NCI-H1436 treated with DMSO at 0.1 percent for 48 hours (cell line): ENCODE measurements around the gene SDSL.

ENCODE experiments used
- DNase-seq: peaks from one replicate; lab custom pipeline; 2025; lab: John Stamatoyannopoulos, UW

SDSL gene

GRCh38 chr12:113449299-113449698, 27.1 kb downstream of the SDSL start:
- DNase-seq, result no peak

DNA sequence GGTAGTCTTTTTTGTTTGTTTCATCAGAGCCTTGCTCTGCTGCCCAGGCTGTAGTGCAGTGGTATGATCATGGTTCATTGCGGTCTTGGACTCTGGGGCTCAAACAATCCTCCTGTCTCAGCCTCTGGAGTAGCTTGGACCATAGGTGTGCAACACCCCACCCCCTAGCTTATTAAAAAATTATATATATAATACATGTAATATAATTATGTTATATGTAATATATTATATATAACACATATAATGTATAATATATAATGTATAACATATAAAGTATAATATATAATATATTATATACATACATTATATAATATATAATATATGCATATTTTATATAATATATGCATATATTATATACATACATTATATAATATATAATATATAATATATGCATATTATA, 27.7 kb downstream of the SDSL start:
- no peak for DNase-seq

DNA sequence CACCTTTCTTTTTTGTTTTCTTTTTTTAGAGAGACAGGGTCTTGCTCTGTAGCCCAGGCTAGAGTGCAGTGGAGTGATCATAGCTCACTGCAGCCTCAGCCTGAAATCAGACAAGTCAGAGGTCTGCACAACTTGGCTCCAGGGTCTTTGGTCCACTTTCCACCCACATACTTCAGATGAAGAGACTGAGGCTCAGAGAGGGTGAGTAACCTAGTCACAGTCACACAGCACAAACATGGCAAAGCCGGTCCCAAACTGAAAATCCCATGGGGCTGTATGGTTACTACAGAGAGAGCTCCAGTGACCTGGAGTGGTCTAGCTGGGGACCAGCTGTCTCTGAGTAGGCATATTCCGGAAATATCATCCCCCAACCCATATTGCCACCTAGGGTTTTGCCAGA, 30.3 kb downstream of the SDSL start:
- DNase-seq, result no peak

- no peak for DNase-seq
Observed at GRCh38 chr12:113453330-113453729, 31.1 kb downstream of the SDSL start.

GRCh38 chr12:113456199-113456598, 34.0 kb downstream of the SDSL start:
- no peak for DNase-seq

DNA sequence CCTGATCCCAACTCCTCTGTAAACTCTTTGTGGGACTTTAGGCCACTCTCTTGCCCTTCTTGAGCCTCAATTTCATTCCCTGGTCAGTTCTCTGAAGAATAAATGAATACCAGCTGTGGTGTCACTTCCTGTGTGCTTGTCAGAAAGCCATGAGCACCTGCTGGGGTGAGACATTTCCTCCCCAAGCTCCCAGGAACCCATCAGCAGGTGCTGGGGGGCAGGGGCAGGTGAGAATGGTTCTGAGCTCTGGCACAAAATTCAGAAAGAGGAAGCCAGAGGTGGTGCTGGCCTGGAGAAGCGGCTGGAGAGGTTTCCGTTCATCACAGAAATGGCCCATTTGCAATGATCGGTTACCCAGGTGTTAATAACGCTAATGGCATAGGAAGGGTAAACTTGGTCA, 34.6 kb downstream of the SDSL start:
- no peak for DNase-seq

DNA sequence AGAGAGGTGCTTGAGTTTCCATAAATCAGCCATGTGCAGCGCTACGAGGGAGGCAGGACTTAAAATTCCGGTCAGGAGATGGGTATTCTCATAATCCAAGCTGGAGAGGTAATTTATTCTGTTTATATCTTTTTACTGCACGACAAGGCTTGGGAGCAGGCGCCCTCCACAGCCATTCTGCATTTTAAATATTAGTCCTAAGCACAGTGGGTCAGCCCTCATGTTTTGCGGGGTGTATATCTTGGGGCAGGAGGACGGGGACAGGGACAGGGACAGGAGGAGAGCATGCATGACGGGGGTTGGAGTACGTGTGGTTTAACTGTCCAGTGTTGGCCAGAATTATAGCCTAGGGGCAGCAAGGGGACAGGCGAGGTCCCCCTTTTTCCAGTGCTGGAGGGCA, 35.0 kb downstream of the SDSL start:
- DNase-seq, result no peak

DNA sequence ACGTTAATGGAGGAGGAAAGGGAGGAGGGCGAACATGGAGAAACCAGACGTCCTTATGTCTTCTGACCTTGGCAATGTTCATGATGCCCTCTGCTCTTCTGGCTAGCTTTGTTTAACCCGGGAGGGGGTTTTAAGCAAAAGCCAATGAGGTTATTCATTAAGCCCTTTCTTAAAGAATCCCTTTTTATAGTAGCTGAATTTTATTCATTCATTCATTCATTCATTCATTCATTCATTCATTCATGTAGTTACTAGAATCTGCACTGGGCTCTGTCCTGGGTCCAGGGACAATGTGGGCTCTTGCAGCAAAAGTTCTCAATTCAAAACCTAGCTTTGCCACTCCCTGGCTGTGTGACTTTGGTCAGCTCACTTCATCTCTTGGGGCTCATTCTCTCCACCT, 35.5 kb downstream of the SDSL start:
- DNase-seq, result no peak

GRCh38 chr12:113459981-113460380, 37.8 kb downstream of the SDSL start:
- no peak for DNase-seq

DNA sequence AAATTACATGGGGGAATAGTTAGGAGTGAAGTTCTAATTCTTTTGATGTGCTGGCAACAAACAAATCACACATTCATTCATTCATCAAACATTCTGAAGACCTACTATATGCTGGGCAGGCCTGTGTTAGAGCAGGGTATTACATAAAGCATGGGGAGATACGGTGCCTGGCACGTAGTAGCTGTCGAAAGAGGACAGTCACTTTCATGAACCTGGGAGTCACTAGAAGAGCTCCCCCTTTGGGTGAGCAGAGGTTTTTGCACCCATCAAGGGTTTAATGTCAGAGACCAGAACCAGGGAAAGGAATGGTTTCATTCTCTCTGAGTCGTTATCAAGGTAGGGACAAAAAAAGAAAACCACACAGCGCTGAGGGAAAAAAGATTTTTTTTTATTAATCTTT, 39.5 kb downstream of the SDSL start:
- DNase-seq, result no peak

- no peak for DNase-seq
Observed at GRCh38 chr12:113462117-113462774, 40.1 kb downstream of the SDSL start.

- no peak for DNase-seq
Observed at GRCh38 chr12:113462998-113463745, 41.0 kb downstream of the SDSL start.

DNA sequence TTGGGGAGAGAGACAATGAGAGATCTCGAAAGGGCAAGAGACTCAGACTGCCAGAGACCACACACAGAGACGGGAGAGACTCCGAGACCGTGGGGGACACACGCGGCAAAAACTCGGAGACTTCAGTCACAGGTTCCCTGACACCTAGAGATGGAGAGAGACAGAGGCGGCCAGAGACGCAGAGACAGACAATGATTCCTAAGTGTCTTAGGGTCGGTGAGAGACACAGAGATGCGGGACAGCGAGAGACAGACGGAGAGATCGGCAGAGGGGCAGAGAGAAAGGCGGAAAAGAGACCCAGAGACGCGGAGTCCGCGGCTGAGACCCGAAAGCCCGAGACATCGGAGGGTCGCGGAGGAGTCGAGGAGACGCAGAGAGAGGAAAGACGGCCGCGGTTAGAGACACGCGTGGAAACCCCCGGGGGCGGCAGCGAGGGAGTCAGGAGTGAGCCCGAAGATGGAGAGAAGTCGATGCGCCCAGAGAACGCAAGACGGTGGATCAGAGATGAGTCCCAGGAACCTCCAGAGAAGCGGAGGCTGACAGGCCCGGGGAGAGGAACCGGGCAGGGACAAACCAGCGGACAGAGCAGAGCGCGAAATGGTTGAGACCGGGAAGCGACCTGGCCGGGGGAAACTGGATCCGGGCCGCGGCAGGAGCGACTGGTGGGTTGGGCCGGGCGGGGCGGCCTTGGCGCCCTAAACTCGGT, 41.7 kb downstream of the SDSL start:
- no peak for DNase-seq

- DNase-seq, result no peak
Observed at GRCh38 chr12:113464452-113464775, 42.2 kb downstream of the SDSL start.

GRCh38 chr12:113464852-113465719, 42.9 kb downstream of the SDSL start:
- no peak for DNase-seq

- no peak for DNase-seq
Observed at GRCh38 chr12:113465808-113466453, 43.8 kb downstream of the SDSL start.

GRCh38 chr12:113466454-113467141, 44.4 kb downstream of the SDSL start:
- no peak for DNase-seq

DNA sequence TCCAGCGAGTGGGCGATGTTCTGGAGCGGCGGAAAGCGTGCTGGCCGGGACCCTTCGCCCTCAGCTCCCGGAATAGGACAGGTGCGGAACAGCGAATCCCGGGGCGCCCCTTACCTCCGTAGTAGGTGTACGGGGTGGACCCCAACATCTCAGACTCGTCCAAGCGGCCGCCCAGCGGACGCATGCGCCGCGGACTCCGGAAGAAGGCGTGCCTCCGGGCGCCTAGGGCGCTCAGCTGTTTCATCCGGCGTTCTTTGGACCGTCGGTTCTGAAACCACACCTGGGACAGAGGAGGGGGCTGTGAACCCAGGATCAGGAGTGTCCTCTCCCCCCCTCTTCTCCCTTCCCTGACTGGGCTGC, 44.9 kb downstream of the SDSL start:
- no peak for DNase-seq

- DNase-seq, result no peak
Observed at GRCh38 chr12:113467502-113468364, 45.6 kb downstream of the SDSL start.
